Measurements from ENCODE around the gene CRX.
"Not testable (repeated sequence)": the region's sequence is repeated elsewhere in the genome, so short reads cannot be mapped to it uniquely, and the experiment has no call there.

CRX gene
- total RNA-seq: 0 reads per million in 4 donors

DNA sequence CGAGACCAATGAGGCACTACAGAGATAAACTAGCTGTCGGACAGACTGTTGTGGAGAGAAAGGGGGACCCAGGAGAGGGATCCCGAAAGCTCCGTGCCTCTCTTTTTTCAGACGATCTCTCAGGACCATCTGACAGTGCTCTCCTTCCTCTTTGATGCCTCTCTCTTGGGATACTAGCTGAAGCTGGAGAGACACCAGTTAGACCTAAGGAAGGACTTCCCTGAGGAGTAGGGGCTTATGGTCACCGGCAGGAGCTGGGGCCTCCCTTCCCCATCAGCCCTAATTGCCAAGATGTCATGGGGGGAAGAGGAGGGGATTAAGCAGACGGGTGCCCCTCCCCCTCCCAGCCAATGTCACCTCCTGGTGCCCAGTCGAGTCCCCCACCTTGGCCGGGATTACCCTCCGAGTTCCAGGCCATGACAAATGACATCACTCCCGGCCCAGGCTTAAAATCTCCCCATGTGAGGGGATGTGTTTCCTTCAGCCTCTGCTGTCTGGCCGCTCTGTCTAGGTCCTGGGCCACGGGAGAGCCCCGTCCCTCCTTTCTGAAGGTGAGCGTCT, at the start of gene CRX:
CRX (plus strand) TSS at position 478 of the 561 bp plus-strand sequence. CDS start 12,507 bp downstream, outside the sequence.
- DNase-seq: no peak

DNA sequence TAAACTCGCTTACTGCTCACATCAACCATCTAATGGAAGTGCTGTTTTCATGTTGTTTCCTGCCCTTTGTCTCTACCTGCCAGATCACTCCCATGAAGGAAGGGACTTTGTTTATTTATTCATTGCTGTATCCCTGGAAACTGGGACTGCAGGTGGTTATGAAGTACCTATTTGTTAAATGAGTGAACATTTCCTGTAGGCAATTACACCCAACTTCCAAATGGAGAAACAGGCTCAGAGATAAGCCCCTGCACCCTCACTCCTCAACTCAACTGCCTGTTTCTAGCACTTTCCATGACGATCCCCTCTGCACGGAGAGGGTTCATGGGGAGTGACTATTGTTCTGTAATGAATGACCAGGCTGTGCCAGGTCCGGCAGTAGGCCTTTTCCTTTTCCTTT, 45.2 kb upstream of the CRX start:
- DNase-seq: no peak

DNA sequence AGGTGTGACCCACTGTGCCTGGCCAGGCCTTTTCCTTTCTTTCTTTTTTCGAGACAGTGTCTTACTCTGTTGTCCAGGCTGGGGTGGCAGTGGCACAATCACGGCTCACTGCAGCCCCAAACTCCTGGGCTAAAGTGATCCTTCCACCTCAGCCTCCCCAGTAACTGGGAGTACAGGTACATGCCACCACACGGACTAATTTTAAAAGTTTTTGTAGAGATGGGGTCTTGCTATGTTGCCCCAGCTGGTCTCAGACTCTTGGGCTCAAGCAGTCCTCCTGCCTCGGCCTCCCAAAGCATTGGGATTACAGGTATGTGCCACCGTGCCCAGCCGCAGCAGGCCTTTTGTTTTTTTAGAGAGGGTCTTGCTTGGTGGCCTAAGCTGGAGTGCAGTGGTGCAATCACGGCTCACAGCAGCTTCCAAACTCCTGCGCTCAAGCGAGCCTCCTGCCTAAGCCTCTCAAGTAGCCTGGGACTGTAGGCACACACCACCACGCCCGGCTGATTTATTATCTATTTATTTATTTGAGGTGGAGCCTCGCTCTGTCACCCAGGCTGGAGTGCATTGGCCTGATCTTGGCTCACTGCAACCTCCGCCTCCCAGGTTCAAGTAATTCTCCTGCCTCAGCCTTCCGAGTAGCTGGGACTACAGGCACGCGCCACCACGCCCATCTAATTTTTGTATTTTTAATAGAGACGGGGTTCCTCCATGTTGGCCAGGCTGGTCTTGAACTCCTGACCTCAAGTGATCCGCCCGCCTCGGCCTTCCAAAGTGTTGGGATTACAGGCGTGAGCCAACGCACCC, 44.3 kb upstream of the CRX start:
- DNase-seq: not testable (repeated sequence)

DNA sequence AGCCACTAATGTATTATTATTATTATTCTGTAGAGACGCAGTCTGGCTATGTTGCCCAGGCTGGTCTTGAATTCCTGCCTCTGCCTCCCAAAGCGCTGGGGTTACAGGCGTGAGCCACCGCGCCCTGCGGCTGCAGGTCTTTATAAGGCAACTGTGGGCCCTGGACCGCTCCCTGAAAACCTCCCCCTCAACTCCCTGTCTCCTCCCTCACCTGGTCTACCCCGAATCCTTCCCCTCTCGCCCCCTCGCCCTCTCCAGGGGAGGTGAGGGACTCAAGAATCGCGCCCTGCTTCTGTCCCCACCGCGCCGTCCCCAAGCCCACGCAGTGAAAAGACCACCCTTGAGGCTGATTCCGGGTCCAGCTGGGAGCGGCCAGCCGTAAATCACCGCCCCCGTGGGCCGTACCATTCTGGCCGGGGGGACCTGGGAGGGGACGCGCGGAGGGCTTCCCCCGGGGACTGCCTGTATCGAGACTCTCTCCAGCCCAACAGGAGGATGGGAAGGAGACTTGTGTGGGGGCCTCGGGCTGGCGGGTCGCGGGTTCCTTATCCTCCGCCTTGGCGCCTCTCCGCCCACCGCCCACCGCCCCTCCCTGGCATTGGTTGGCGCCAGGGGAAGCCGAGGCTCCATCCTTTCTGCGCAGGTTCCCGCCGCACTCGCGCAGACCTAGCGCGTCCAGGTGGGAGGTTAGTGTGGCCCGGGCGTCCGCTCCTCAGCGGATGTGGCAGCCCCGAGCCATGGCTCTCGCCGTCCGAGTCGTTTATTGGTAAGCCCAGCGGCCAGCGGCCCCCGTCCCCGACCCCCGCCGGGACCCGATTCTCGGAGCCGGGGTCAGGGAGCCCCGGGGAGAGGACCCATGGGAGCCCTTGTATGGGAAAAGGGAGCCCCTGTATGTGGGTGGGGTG, 43.4 kb upstream of the CRX start, which contains the start of gene SELENOW:
SELENOW (plus strand) TSS at position 655 of the 905 bp plus-strand sequence; CDS start at position 738, 83 bp downstream.
- peak; percentile 50 to 81 (median 66) for DNase-seq

DNA sequence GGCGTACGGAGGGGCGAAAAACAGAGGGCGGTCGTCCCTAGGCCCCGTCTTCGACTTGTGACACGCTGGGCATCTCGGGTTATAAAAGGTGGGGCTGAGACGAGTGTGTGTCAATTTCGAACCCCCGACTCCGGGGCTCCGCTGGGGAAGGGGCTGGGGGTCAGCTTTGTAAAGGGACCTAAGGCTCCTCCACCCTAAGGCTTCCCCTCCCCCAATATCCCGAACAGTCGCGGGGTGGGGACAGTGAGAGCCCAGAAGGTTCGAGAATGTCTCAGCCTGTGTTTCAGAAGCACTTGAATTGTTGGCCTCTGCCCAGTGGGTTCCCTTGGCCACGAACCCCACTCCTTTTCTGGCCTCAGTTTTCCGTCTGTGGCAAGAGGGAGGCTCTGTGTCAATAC, 42.8 kb upstream of the CRX start:
- no peak for DNase-seq

DNA sequence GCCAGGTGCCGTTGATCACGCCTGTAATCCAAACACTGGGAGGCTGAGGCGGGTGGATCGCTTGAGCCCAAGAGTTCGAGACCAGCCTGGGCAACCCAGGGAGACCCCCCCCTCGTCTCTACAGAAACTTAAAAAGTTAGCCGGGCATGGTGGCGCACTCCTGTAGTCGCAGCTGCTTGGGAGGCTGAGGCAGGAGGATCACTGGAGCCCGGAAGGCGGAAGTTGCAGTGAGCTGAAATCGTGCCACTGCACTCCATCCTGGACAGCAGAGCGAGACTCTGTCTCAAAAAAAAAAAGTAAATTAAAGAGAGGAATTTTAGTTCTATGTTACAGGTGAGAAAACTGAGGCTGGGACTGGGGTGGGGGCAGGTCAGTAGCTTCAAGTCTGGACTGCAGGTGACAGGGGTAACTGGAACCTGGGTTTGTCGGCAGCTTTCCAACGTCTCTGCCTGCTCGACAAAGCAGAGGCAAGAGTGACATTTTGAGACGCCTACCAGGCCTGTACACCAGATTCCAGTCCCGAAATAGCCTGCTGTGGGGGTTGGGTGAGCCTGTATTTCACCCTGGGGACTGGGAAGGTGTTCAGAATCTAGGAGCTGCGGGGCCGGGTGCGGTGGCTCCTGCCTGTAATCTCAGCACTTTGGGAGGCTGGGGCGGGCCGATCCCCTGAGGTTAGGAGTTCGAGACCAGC, 42.1 kb upstream of the CRX start:
- no peak for DNase-seq

DNA sequence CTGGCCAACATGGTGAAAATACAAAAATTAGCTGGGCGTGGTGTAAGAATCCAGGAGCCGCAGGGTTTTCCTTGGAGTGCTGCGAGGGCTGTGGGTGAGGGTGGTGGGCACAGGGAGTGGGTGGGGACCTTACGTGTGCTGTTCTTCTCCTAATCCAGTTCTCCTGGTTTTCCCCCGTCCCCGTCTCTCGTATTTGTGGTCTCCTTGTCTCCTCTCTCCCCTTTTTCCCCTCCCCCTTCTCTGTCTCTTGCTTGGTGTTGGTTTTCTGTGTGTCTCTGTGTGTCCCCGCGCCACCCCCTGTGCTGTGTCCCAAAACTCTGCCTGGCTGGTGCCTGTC, 41.6 kb upstream of the CRX start:
- DNase-seq: no peak

DNA sequence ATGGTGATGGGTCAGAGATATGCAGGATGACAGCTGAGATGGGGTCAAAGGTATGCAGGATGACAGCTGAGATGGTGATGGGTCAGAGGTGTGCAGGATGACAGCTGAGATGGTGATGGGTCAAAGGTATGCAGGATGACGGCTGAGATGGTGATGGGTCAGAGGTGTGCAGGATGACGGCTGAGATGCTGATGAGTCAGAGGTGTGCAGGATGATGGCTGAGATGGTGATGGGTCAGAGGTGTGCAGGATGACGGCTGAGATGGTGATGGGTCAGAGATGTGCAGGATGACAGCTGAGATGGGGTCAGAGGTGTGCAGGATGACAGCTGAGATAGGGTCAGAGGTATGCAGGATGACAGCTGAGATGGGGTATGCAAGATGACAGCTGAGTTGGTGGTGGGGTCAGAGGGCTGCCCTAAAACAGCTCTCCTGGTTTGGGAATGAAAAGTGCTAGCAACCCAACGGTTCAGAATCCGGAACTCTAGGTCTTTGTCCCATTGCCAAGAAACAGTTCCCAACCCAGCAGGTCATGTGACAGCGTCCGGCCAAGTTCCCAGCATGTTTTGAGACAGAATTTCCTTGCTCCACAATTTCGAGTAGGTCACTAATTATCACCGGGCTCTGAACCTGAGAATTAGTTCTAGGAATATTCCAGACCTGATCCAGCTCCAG, 40.0 kb upstream of the CRX start:
- DNase-seq: no peak

DNA sequence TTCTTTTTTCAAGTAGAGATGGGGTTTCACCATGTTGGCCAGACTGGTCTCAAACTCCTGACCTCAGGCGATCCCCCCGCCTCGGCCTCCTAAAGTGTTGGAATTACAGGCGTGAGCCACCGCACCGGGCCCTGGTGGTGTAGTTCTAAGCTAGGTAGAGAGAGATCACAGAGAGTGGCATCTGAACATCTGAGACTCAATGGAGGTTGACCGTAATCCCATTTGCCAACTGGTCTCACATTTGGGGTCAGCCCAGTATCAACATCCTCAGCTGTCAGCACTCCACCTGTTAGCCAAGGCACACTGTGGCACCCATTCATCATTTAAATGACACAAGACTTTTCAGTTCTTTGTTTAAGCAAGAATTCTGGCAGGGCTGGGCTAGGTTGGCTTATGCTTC, 35.2 kb upstream of the CRX start:
- no peak for DNase-seq

DNA sequence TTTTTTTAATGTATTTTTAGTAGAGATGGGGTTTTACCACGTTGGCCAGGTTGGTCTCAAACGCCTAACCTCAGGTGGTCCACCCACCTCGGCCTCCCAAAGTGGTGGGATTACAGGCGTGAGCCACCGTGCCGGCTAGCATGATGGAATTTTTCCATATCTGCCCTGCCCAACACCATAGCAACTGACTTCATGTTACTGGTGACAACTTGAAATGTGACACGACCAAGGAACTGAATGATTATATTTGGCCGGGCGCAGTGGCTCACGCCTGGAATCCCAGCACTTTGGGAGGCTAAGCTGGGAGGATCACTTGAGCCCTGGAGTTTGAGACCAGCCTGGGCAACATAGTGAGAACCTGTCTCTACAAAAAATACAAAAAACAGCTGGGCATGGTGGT, 34.4 kb upstream of the CRX start:
- DNase-seq: not testable (repeated sequence)

DNA sequence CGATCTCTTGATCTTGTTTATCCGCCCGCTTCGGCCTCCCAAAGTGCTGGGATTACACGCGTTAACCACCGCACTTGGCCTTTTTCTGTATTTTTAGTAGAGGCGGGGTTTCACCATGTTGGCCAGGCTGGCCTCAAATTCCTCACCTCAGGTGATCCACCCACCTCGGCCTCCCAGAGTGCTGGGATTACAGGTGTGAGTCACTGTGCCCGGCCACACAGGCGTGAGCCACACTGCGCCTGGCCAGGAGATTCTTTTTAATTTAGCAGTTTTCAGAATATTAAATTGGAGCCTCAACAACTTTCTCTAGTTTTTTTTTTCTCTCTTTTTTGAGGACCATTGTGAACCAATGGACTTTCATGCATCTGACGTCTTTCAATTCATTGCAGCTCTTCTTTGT, 31.9 kb upstream of the CRX start:
- not testable (repeated sequence) for DNase-seq

DNA sequence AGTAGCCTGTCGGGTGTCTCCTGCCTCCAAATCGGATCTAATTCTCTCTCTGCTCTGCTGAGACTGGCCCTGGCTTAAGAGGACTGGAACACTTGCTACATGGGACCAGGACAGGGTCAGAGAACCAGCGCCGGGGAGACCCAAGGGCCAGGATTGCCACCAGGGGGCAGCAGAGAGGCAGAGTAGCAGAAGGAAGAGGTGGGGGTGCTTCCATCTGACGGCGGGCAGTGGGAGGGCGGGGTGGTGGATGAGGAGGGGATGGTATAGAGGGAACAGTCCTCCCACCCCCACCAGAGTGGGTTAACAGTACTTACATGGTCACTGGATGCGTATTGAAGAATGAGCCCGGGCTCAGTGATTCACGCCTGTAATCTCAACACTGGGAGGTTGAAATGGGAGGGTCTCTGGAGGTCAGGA, 31.3 kb upstream of the CRX start:
- DNase-seq: peak; percentile 59 to 85 (median 70)

DNA sequence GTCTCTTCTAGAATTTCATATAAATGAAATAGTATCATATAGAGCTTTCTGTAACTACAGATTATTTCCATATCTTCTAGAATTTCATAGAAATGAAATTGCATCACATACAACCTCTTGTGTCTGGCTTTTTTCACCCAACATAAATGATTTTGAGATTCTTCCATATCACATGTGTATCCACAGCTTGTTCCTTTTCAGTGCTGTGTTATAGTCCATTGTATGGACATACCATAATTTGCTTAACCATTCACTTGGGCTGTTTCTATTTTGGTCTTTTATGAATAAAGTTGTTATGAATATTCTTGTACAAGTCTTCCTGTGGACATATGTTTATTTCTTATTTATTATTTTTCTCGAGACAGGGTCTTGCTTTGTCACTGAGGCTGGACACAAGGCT, 29.1 kb upstream of the CRX start:
- no peak for DNase-seq

DNA sequence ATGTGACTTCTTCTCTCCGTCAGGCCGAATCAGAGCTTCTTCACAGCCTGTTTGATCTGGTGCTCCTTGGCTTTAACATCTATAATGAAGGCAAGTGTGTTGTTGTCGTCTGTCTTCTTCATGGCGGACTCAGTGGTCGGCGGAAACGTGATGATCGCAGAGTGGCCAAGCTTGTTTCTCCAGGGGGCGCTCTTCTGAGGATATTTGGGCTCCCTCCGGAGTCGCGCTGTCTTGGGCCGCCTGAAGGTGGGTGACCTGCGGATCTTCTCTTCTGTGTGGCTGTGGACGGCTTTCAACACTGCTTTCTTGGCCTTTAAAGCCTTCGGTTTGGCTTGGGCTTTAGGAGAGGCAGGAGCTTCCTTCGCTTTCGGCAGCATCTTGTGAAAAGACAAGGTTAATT, 27.2 kb upstream of the CRX start:
- DNase-seq: no peak

DNA sequence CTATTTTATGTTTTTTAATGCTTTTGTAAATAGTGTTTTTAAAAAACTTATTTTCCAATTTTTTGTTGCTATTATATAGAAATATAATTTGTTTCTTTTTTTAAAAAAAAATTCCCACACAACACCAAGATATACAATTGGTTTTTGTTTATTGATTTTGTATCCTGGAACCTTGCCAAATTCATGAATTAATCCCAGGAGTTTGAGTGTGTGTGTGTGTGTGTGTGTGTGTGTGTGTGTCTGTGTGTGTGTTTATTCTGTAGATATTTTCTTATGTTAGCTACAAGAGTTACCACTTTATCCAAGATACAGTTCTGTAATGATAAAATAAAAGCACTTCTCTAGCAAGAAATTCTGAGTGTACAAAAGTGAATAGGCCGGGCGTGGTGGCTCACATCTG, 25.0 kb upstream of the CRX start:
- no peak for DNase-seq

DNA sequence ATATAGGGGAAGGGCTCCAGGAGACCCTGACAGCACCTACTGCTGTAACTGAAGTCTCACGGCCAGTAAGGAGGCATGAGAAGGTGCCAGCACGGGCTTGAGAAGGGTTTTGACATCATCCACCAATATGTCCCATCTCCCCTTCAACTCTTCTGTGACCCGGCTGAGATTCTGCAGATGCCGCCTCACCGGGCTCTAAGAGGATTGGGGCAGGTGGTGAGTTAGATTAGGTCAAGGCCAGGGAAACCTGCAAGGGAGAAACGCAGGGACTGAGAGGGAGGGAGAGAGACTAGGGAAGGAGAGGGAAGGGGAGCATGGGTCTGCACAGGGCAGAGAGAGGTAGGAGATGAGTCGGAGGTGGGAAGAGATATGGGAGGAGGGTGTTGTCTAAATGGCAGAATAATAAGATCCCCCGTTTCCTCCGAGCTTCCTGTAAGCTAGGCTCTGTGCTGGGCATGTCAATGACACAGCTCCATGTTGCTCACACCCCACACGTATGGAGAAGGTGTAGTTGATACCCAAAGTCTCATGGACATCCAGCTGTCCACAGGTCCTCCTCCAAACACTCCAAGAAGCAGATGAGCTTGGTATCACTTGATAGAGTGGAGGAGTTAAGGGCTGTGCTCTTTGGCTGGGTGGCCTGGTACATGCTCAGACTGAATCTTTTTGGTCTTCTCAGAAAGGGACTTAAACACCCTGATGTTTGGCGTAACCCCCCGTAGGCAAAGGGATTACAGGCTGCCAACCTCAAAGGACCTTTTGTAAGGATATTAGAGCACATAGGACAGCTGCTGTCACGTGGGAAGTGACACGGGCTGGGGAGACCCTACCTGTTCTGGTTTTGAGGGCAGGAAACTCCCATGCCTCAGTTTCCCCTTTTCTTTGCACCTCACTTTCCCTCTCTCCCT, 23.5 kb upstream of the CRX start:
- no peak for DNase-seq

DNA sequence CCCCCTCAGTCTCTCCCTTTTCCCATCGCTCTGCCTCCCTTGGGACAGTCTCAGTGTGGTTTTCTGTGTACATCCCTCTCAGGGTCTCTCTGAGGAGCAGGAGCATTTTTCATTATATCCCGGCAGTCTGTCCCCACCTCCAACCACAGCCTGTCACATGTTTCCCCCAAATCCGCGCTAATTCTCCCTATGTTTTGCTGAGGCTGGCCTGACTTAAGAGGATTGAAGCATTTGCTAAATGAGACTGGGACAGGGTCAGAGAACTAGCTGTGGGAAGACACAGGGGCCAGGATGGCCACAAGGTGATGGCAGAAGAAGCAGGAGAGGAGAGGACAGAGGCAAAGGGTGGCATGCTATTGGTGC, 22.9 kb upstream of the CRX start:
- no peak for DNase-seq

DNA sequence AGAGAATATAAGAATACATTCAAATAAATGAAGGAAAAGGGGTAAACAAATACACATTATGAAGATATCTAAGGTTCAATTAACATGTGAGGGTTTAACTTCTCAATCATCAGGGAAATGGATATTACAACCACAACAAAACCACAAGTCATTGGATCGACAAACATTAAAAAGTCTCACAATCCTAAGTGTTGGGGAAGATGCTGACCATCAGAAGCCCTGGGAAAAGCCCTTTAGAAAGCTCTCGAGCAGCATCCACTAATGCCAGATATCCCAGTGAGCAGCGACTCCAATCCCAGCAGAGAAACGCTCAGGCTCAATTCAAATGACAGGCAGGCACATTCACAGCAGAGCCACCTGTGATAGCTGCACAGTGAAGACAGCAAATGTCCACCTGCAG, 20.5 kb upstream of the CRX start:
- no peak for DNase-seq

DNA sequence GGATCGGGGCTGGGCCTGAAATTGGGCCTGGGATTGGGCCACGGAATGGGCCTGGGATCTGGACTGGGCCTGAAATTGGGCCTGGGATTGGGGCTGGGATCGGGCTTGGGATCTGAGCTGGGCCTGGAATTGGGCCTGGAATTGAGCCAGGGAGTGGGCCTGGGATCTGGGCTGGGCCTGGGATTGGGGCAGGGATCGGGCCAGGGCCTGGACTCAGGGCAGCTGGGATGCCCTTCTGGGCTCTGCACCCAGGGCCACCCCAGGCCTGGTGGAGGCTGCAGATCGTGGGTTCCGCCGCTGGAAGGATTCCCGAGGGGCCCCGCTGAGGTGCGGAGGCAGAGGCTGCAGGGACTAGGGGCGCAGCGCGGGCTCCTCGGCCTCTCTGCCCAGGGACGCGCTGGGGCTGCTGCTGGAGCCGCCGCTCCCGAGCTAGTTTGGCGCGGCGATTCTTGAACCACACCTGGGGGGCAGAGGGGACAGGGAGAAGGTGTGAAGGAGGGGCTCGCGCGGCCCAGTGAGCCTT, 19.2 kb upstream of the CRX start:
- no peak for DNase-seq

DNA sequence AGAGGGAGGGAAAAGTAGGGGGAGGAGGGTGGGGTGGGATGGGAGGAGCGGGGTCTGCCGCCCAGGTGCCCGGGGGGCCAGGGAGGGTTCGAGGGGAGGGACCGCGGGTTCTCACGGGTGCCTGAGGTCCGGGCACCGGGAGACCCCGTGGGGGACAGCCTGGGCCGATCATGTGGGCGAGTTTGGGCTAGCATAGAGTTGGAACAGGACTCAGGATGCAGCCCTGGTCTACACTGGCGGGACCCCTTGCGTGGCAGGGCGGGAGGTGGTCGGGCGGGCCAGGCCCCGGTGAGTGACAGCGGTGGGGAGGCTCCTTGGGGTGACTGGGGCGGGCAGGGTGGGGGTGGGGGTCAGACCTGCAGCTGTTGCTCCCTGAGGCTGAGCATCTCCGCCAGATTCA, 18.6 kb upstream of the CRX start:
- DNase-seq: not testable (repeated sequence)

DNA sequence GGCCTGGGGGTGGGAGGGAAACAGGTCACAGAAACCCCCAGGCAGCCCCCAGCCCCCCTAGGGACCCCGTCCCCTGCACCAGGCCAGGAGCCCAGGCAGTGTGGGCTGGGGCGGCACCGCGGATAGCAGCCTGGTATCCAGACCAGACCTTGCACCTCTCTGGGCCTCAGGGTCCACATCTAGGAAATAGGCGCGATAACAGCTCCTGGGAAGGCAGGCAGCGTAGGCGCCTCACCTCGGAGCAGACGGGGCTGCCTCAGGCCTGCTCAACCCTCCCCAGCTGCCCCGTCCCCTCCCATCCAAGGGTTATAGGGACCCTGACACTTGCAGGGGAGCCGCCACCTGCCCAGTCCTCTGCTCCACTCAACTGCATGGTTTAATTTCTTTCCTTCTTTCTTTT, 18.1 kb upstream of the CRX start:
- DNase-seq: not testable (repeated sequence)
